ENCODE measurements around the gene MYH14. TPM values are rescaled to one million over a fixed set of nuclear protein-coding genes. Genes with fewer than 3 reads are reported as not detected.
"Not testable (repeated sequence)": the region's sequence is repeated elsewhere in the genome, so short reads cannot be mapped to it uniquely, and the experiment has no call there.

The MYH14 gene
- total and polyA plus RNA-seq, 10 of the 15 experiments (the other 5 are each of a cell fraction or from before 2014, with no cell fraction given), result 0.06 to 0.69 (median 0.15) TPM; not detected in 4

DNA sequence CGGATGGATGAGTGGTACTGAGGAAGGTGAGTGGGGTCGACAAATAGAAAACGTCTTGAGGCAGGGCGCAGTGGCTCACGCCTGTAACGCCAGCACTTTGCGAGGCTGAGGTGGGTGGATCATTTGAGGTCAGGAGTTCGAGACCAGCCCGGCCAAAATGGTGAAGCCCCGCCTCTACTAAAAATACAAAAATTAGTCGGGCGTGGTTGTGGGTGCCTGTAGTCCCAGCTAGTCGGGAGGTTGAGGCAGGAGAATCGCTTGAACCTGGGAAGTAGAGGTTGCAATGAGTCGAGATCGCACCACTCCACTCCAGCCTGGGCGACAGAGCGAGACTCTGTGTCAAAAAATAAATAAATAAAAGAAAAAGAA is 126.5 kb downstream of the MYH14 start:
- peak; percentile 7; the same call in 1 of the 2 replicates for TF ChIP-seq RUNX3 (IDR thresholded peaks at IDR 0.05; ENCODE audit: low read length)
- 0 out of 2 replicates have a peak, but pooled peaks have one; percentile 25 for TF ChIP-seq NBN (IDR thresholded peaks at IDR 0.05)
- TF ChIP-seq IKZF1 (conservative IDR thresholded peaks at IDR 0.05), result peak; percentile 12; the same call in 1 of the 2 replicates
- TF ChIP-seq ZBED1 (IDR thresholded peaks at IDR 0.05; ENCODE audit: borderline replicate concordance), result 0 out of 2 replicates have a peak, but pooled peaks have one; percentile 27
- TF ChIP-seq EGR1 (IDR thresholded peaks at IDR 0.05; ENCODE audit: borderline replicate concordance in 1 of 2, low read depth in 2 of 2, low read length in 2 of 2), result peak in 1 of 2 experiments; percentile 46; a peak in 1 of 3 replicates
- TF ChIP-seq LARP7 (IDR thresholded peaks at IDR 0.05), result 0 out of 2 replicates have a peak, but pooled peaks have one; percentile 43
- peak; percentile 69; the same call in 1 of the 2 replicates for TF ChIP-seq ZNF217 (IDR thresholded peaks at IDR 0.05)
- peak; percentile 2; the same call in 1 of the 2 replicates for TF ChIP-seq PML (IDR thresholded peaks at IDR 0.05; ENCODE audit: low read length)
- TF ChIP-seq, protein P1, sequence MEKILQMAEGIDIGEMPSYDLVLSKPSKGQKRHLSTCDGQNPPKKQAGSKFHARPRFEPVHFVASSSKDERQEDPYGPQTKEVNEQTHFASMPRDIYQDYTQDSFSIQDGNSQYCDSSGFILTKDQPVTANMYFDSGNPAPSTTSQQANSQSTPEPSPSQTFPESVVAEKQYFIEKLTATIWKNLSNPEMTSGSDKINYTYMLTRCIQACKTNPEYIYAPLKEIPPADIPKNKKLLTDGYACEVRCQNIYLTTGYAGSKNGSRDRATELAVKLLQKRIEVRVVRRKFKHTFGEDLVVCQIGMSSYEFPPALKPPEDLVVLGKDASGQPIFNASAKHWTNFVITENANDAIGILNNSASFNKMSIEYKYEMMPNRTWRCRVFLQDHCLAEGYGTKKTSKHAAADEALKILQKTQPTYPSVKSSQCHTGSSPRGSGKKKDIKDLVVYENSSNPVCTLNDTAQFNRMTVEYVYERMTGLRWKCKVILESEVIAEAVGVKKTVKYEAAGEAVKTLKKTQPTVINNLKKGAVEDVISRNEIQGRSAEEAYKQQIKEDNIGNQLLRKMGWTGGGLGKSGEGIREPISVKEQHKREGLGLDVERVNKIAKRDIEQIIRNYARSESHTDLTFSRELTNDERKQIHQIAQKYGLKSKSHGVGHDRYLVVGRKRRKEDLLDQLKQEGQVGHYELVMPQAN (conservative IDR thresholded peaks at IDR 0.05), result 0 out of 2 replicates have a peak, but pooled peaks have one; percentile 44
- TF ChIP-seq SMARCA5 (IDR thresholded peaks at IDR 0.05), result 0 out of 2 replicates have a peak, but pooled peaks have one; percentile 25
- 0% methylated on average over 18 of the region's 18 CpGs for WGBS (ENCODE audit: insufficient coverage, insufficient replicate concordance, low lambda C conversion rate, missing lambda C conversion rate)
- in situ Hi-C loops (cut with MboI), result loop anchor here (25.0 kb wide), 1 partner anchor 1032 kb away; the partner anchor contains the start of genes CLDND2, ETFB and NKG7
- H3K9me3 ChIP-seq (replicated peaks; ENCODE audit: control insufficient read depth, insufficient read depth, low read length); ATAC-seq; BruUV-seq (replicated peaks); H3K36me3 ChIP-seq (ENCODE audit: control insufficient read depth in 2 of 2, insufficient read depth in 2 of 2, low read length in 1 of 2); H3K79me2 ChIP-seq (ENCODE audit: control insufficient read depth, insufficient read depth, low read length); FAIRE-seq; H4K20me1 ChIP-seq (ENCODE audit: control insufficient read depth, insufficient read depth); H2AFZ ChIP-seq (ENCODE audit: control insufficient read depth, low read depth, low read length); DNase-seq (ENCODE audit: low read depth, low spot score); intact Hi-C loops (cut with micrococcal nuclease; ENCODE audit: unreplicated experiment): not testable (repeated sequence)
- Histone ChIP-seq H3K4me2 (ENCODE audit: control insufficient read depth, insufficient read depth) (peak overlapping the region; percentile 95), H3K27me3 (replicated peaks in 1 of 2; ENCODE audit: control insufficient read depth in 2 of 2, insufficient read depth in 2 of 2, low read length in 1 of 2) (peaks cover 2 to 16% of the 10 kb centered on the region in 2 experiments; a peak in 3 of 4 replicates), H3K27ac (ENCODE audit: control insufficient read depth, insufficient read depth) (peak overlapping the region; percentile 58), H3K4me1 (ENCODE audit: control insufficient read depth, insufficient read depth, low read length) (peaks cover 36% of the 10 kb centered on the region), H3K4me3 (peak overlapping the region; percentile 66), H3K9ac (ENCODE audit: control insufficient read depth, insufficient read depth, low read length) (peak overlapping the region; percentile 52; the same call in 1 of the 2 replicates)
- POLR2A ChIA-PET, result interaction anchor here (0.6 to 2.1 kb wide), 4 partner anchors 11 to 111 kb away, joined by 3 to 38 read pairs (median 3); no protein-coding TSS in a partner anchor
- RAD21 ChIA-PET (ENCODE audit: unreplicated experiment), result interaction anchor here (1.0 to 2.1 kb wide), 11 partner anchors 11 to 156 kb away, joined by 3 to 36 read pairs (median 5); no protein-coding TSS in a partner anchor
- SMC1A ChIA-PET (ENCODE audit: uncharacterized antibody, unreplicated experiment), result interaction anchor here (1.0 to 1.9 kb wide), 4 partner anchors 11 to 28 kb away, joined by 4 to 20 read pairs (median 6); no protein-coding TSS in a partner anchor
- CTCF ChIA-PET, result interaction anchor here (1.0 to 1.2 kb wide), 4 partner anchors 9 to 27 kb away, joined by 3 to 5 read pairs (median 4); no protein-coding TSS in a partner anchor

All from GM12878 (cell line).